Left ventricle myocardium inferior (tissue), 1 donor: ENCODE data around the gene UBN1. TPM values are rescaled to one million over a fixed set of nuclear protein-coding genes. Genes with fewer than 3 reads are reported as not detected.

Experiments
- DNase-seq: peaks from one replicate; pipeline ENCODE4 v3.0.0-alpha.2; 2020
- H3K27ac ChIP-seq: fragments of 200-600 bp; replicated peaks from 2 replicates; pipeline ENCODE4 v1.8.0; 2021
- H3K27me3 ChIP-seq: fragments of 200-600 bp; 2 replicates; pipeline ENCODE4 v1.8.0; 2021; ENCODE audit warnings: low read depth
- H3K36me3 ChIP-seq: fragments of 200-600 bp; 2 replicates; pipeline ENCODE4 v1.8.0; 2021
- H3K4me1 ChIP-seq: fragments of 200-600 bp; 2 replicates; pipeline ENCODE4 v1.8.0; 2021
- H3K4me3 ChIP-seq: fragments of 200-600 bp; 2 replicates; pipeline ENCODE4 v1.8.0; 2021; ENCODE audit warnings: mild to moderate bottlenecking, moderate library complexity
- H3K9me3 ChIP-seq: fragments of 200-600 bp; replicated peaks from 2 replicates; pipeline ENCODE4 v1.8.0; 2021
- CTCF ChIP-seq: fragments of 200-600 bp; IDR thresholded peaks from 2 replicates; pipeline ENCODE4 v1.8.0; 2021; ENCODE audit warnings: antibody characterized with exemption, mild to moderate bottlenecking, borderline replicate concordance
- intact Hi-C: fragments of 100-400 bp; cut with micrococcal nuclease; formaldehyde crosslinking; loops from one replicate; pipeline ENCODE4 v1.11.0; 2022
- total RNA-seq: library from RNA; stranded (reverse); fragmentation: NEBNext Ultra II Directional; extraction: Animal tissue kit (Norgen Biotek cat#: 25700); gene quantifications from one replicate; pipeline ENCODE4 v1.2.1, GENCODE V29; 2021
- donor health status: DM: no; HTN: yes; CAD: no; lungs with severe emphysema.

The UBN1 gene
- total RNA-seq, 1 donor from 2014 or later, result 41.1 TPM

DNA sequence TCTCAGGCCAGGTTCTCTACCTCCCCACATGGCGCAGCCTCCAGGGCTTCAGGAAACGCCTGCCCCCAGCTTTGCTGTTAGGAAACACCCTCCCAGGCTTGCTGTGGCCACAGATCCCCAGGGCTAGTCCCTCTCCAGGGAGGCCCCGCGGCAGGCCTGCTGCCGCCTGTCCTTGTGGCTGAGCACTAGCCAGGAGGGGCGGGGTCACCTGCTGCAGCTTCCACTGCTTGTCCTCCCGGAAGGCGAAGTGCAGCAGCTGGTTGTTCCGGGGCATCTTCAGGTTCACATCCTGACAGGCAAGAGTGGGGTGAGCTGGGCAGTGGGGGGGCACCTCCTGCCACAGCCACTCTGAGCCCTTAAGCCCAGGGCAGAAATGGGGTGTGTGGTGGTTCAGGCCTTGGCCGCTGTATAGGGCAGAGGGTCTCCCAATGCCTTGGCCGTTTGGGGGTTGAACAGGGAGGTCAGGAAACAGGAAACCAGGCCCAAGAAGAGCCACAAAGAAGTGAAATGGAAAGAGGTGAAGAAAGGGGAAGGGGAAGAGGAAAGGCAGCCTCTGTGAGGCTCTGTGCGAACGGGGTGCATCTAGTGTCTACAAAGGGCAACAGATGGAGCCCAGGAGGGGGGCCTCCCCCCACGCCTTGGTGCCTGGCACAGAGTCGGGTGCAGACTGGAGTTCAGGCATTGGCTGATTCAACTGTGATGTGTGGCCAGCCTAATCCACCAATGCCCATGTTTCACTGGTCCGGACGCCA, 46.8 kb upstream of the UBN1 start:
- H3K36me3 ChIP-seq, result peaks cover 46% of the 10 kb centered on the region
- peak overlapping the region; percentile 95 for H3K27ac ChIP-seq

DNA sequence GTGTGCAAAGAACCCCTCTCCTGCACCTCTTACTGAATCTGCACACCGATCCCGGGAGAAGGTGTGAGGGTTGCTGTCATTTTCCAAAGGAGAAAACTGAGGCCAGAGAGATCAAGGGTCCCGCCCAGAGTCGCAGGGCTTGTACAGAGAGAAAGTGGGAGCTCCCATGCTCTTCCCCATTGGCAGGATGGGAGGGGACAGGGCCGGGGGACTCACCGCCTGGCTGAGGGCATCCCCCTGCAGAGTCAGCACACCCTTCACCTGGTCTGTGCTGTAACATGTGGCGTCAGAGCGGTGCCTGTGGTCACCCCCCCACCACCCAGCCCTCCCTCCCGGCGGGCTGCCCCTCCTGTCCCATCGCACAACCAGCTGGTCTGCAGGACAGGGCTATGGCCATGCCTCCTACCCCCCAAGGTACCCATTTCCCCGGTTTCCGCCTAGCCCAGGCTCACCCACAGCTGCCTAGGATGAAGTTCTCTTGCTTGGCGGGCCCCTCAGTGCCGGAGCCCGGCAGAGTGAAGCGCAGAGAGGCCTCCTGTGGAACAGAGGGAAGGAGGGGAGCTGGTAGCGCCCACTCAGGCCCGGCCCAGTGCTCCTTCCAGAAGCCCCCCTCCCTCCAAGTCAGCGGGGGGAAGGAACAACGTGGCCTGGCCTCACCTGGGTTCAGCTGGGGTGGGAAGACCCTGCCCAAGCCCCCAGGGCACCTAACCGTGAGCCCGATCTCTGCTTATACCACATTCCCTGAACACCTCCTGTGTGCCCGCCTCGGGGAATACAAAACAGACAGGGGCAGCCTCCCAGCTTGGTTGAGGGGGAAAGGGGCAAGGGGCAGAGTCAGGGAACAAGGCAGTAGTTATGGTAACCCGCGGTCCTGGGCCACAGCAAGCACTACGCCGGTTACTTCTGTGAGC, 46.0 kb upstream of the UBN1 start:
- peak overlapping the region; percentile 95 for H3K27ac ChIP-seq
- no peaks in the 10 kb centered on the region for H3K9me3 ChIP-seq
- peaks cover 52% of the 10 kb centered on the region for H3K36me3 ChIP-seq
- no peak for TF ChIP-seq CTCF
- no peaks in the 10 kb centered on the region for H3K27me3 ChIP-seq
- intact Hi-C loops, result no loop called here
- peaks cover 60% of the 10 kb centered on the region for H3K4me1 ChIP-seq
- no peak for DNase-seq
- H3K4me3 ChIP-seq, result peak overlapping the region; percentile 98

More for the DNA sequence above, 46.8 kb upstream of the UBN1 start:
- TF ChIP-seq CTCF, result no peak
- no peaks in the 10 kb centered on the region for H3K9me3 ChIP-seq
- intact Hi-C loops, result no loop called here
- peaks cover 54% of the 10 kb centered on the region for H3K4me1 ChIP-seq
- no peaks in the 10 kb centered on the region for H3K27me3 ChIP-seq
- H3K4me3 ChIP-seq, result peak overlapping the region; percentile 98
- DNase-seq, result peak; percentile 65

DNA sequence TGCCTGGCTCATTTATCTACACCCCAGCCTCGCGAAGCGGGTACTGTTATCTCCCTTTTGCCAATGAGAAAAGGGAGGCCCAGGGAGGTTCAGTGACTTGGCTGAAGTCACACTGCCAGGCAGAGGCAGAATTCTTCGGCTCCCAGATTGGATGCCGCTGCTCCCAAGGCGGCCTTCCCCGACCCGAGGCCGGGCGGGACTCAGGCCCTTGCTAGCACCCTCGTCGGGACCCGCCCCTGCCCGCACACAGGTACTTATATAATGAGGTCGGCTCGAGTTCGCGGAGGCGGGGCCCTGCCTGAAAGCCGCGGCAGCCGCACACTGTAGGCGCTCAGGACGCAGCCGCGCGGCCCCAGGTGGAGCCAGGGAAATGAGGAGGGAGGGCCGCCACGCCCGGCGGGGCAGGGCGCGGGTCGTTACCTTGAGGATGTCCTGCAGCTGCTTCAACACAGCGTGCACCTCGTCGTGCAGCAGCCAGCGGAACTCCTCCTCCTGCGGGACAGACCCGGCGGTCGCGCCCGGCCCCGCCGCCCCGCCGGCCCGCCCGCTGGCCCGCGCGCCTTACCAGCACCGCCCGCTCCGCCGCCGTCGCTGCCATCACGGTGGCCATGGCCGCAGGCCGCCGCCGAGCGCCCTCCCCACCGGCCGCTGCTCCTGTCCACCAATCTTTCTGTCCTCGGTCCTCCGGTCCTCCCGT, 45.2 kb upstream of the UBN1 start, which contains the start of gene ROGDI:
ROGDI (minus strand) TSS at position 672 of the 697 bp plus-strand sequence; CDS start at position 610, 62 bp downstream.
- H3K9me3 ChIP-seq, result no peaks in the 10 kb centered on the region
- peak within 1 kb of the TSS; percentile 98 for H3K4me3 ChIP-seq
- H3K4me1 ChIP-seq, result peaks cover 60% of the 10 kb centered on the region
- no peak for TF ChIP-seq CTCF
- H3K27me3 ChIP-seq, result no peaks in the 10 kb centered on the region
- DNase-seq, result peak; percentile 83
- intact Hi-C loops, result no loop called here
- peak within 1 kb of the TSS; percentile 95 for H3K27ac ChIP-seq
- peaks cover 52% of the 10 kb centered on the region for H3K36me3 ChIP-seq

DNA sequence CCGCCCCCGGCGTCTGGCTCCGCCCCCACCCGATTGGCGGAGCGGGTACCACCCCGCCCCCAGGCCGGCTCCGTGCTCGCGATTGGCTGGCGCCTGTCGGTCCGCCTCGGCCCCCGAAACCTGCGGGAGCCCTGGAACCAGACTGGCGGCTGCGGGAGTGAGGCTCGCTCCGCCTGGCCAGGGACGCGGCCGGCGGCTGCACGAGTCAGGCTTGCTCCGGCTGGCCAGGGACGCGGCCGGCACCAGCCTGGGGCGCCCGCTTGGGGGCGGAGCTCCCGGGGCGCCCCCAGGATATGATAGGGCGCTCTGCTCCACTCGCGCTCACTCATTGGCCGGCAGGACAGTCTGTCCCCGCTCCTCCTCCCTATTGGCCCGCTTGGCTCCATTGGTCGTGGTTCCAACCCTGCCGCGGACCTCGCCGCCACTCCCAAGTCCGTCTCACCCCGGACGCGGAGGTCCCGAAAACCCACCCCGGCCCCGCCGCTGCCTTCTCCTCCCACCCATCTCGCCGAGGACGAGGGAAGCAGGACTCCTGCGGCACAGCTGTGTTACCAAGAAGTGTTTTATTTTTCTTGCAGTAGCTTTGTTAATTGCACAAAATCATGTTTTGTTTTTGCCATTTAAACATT, 44.5 kb upstream of the UBN1 start:
- Histone ChIP-seq H3K27ac (peak overlapping the region; percentile 95), H3K4me1 (peaks cover 60% of the 10 kb centered on the region), H3K9me3 (no peaks in the 10 kb centered on the region), H3K4me3 (peak overlapping the region; percentile 98), H3K36me3 (peaks cover 52% of the 10 kb centered on the region), H3K27me3 (no peaks in the 10 kb centered on the region)
- peak; percentile 54 for TF ChIP-seq CTCF
- intact Hi-C loops, result no loop called here
- DNase-seq, result peak; percentile 94
